A549 (cell line): ENCODE measurements around the gene CCR9.

Source experiments
- CEBPB ChIP-seq, 2 experiments: fragments of >200 bp in 1 of 2; sonication (Bioruptor Twin) in 1 of 2; formaldehyde crosslinking in 1 of 2; IDR thresholded peaks; 2 replicates each; pipeline ENCODE4 v1.6.1; 2012 to 2016
- CTCF ChIP-seq: fragments of >200 bp; sonication (Bioruptor Twin); formaldehyde crosslinking; IDR thresholded peaks from 3 replicates; pipeline ENCODE4 v1.5.1; 2016
- KDM1A ChIP-seq: fragments of 200-600 bp; sonication (generic); IDR thresholded peaks from 2 replicates; pipeline ENCODE4 v1.6.1; 2016; ENCODE audit warnings: low read depth, mild to moderate bottlenecking
- MAX ChIP-seq: IDR thresholded peaks from 2 replicates; pipeline ENCODE4 v1.6.1; 2012
- MYC ChIP-seq: IDR thresholded peaks from 2 replicates; pipeline ENCODE4 v1.6.1; 2012; ENCODE audit warnings: mild to moderate bottlenecking, inconsistent platforms, low read length, improper control_type of control experiment, borderline replicate concordance
- NFE2L2 ChIP-seq: fragments of 150-350 bp; conservative IDR thresholded peaks from 2 replicates; pipeline ENCODE4 v1.6.1; 2014; ENCODE audit warnings: low read length
- POLR2A ChIP-seq: IDR thresholded peaks from 2 replicates; pipeline ENCODE4 v1.6.1; 2012; ENCODE audit warnings: mild to moderate bottlenecking, low read length
- REST ChIP-seq: fragments of 200-600 bp; sonication (generic); IDR thresholded peaks from 2 replicates; pipeline ENCODE4 v1.6.1; 2016; ENCODE audit warnings: antibody characterized with exemption, mild to moderate bottlenecking, moderate library complexity
- RFX5 ChIP-seq: fragments of 450-650 bp; IDR thresholded peaks from 2 replicates; pipeline ENCODE4 v1.7.1; 2014; ENCODE audit warnings: antibody characterized with exemption, mild to moderate bottlenecking, moderate library complexity

GRCh38 chr3:45887285-45887684 is 942 bp downstream of the CCR9 start:
- no peak for TF ChIP-seq REST
- TF ChIP-seq CTCF: no peak
- no peak for TF ChIP-seq RFX5
- no peak for TF ChIP-seq POLR2A
- no peak for TF ChIP-seq NFE2L2
- no peak for TF ChIP-seq KDM1A
- no peak for TF ChIP-seq CEBPB (IDR thresholded peaks at IDR 0.05)
- no peak for TF ChIP-seq MYC
- no peak for TF ChIP-seq MAX
